HepG2 (cell line): ENCODE data around the gene MKRN2OS. TPM values are rescaled to one million over a fixed set of nuclear protein-coding genes. Genes with fewer than 3 reads are reported as not detected.

Experiments used
- ATAC-seq: fragments of 200-7000 bp; cut with Tn5 transposase; 3 replicates; pipeline ENCODE4 v1.9.1; 2020; ENCODE audit warnings: mild to moderate bottlenecking, moderate library complexity
- BruUV-seq: library from RNA; stranded (reverse); fragments of 400-500 nt; replicated peaks from 2 replicates; lab custom pipeline; 2021; lab: Mats Ljungman, UMichigan
- CTCF ChIA-PET: fragments of 300-600 bp; formaldehyde crosslinking; extraction: SDS; loops from one replicate; lab custom pipeline; 2021; ENCODE audit warnings: low total read pairs, inconsistent platforms, low intra/inter-chr PET ratio; lab: Yijun Ruan, JAX
- POLR2A ChIA-PET: fragments of 350-600 bp; sonication (Branson Sonifier 250); formaldehyde crosslinking; loops from one replicate; lab custom pipeline; 2020; ENCODE audit warnings: antibody characterized with exemption, inconsistent platforms; lab: Yijun Ruan, JAX
- DNase-seq: peaks from one replicate; pipeline ENCODE4 v3.0.0-alpha.2; 2015; ENCODE audit warnings: low spot score
- FAIRE-seq: peaks from 3 replicates; lab custom pipeline; 2011; peaks lifted over from hg19 to GRCh38; lab: Jason Lieb, UNC
- H2AFZ ChIP-seq: one replicate; pipeline ENCODE4 v1.6.1; 2011; ENCODE audit warnings: low read length, inconsistent platforms
- H3K27ac ChIP-seq: fragments of 300-600 bp; 3 replicates; pipeline ENCODE4 v1.8.0; 2011; ENCODE audit warnings: mixed run types, mild to moderate bottlenecking, mixed read lengths, low read length, inconsistent platforms; ENCODE audit not compliant: insufficient read depth; ENCODE audit errors: extremely low read length
- H3K27me3 ChIP-seq, 2 experiments: fragments of 200-600 bp in 1 of 2; 2 replicates in 1 of 2; 3 replicates in 1 of 2; pipeline versions ENCODE4 v1.6.0 to v1.8.0; 2011; ENCODE audit warnings: low read length in 2 of 2, mild to moderate bottlenecking in 2 of 2, moderate library complexity in 2 of 2, inconsistent platforms in 1 of 2; ENCODE audit not compliant: insufficient read depth in 2 of 2, control insufficient read depth in 1 of 2
- H3K36me3 ChIP-seq, 2 experiments: fragments of 200-600 bp in 1 of 2; replicated peaks in 1 of 2; 2 replicates in 1 of 2; 3 replicates in 1 of 2; pipeline versions ENCODE4 v1.5.1 to v1.8.0; 2011; ENCODE audit warnings: low read length in 2 of 2, inconsistent platforms in 1 of 2; ENCODE audit not compliant: insufficient read depth in 2 of 2, control insufficient read depth in 1 of 2
- H3K4me1 ChIP-seq: 2 replicates; pipeline ENCODE4 v1.5.1; 2012; ENCODE audit warnings: low read length, inconsistent platforms; ENCODE audit not compliant: insufficient read depth
- H3K4me2 ChIP-seq: 2 replicates; pipeline ENCODE4 v1.6.0; 2011; ENCODE audit warnings: low read depth, low read length, inconsistent platforms
- H3K4me3 ChIP-seq, 3 experiments: fragments of 200-600 bp in 1 of 3; sonication (generic), shearing (Covaris generic) in 1 of 3; replicated peaks in 1 of 3; 2 replicates each; pipeline ENCODE4 v1.5.1; 2011 to 2016; ENCODE audit warnings: low read length in 3 of 3, inconsistent platforms in 2 of 3, low read depth in 2 of 3, mild to moderate bottlenecking in 2 of 3, control low read depth in 1 of 3, mixed read lengths in 1 of 3; ENCODE audit not compliant: insufficient read depth in 1 of 3
- H3K79me2 ChIP-seq: one replicate; pipeline ENCODE4 v1.6.1; 2011; ENCODE audit warnings: low read length, inconsistent platforms; ENCODE audit not compliant: insufficient read depth
- H3K9ac ChIP-seq: 2 replicates; pipeline ENCODE4 v1.6.0; 2011; ENCODE audit warnings: mild to moderate bottlenecking, low read depth, low read length, inconsistent platforms; ENCODE audit not compliant: insufficient read depth
- H3K9me3 ChIP-seq: 2 replicates; pipeline ENCODE4 v1.5.1; 2012; ENCODE audit warnings: mild to moderate bottlenecking, low read length
- H4K20me1 ChIP-seq: 2 replicates; pipeline ENCODE4 v1.6.0; 2011; ENCODE audit warnings: inconsistent platforms, mild to moderate bottlenecking, low read length, moderate library complexity; ENCODE audit not compliant: insufficient read depth
- ELF3 ChIP-seq: IDR thresholded peaks from 2 replicates; pipeline ENCODE4 v1.6.1; 2016; ENCODE audit warnings: missing genetic modification reagents, missing compliant biosample characterization
- RBM22 ChIP-seq: fragments of 200-400 bp; formaldehyde crosslinking; optimal IDR thresholded peaks from 2 replicates; pipeline ENCODE3; 2017; ENCODE audit warnings: mild to moderate bottlenecking, low read length, moderate library complexity
- RXRB ChIP-seq: IDR thresholded peaks from 2 replicates; pipeline ENCODE4 v1.6.1; 2016; ENCODE audit warnings: borderline replicate concordance, missing genetic modification reagents, missing compliant biosample characterization
- ZNF296 ChIP-seq: sonication (generic); formaldehyde crosslinking; conservative IDR thresholded peaks from 2 replicates; pipeline ENCODE4 v1.5.0; 2020; ENCODE audit warnings: mild to moderate bottlenecking, missing genetic modification reagents
- WGBS: methylation state at CpG from one replicate; pipeline ENCODE4 v1.1.6; 2017; ENCODE audit warnings: low lambda C conversion rate; 5-methylcytosine and 5-hydroxymethylcytosine counted together
- in situ Hi-C: cut with HindIII; loops from 2 replicates; pipeline ENCODE4 v1.10.0; 2017; ENCODE audit warnings: low pct_unique_long_range_greater_than_20kb; ENCODE audit not compliant: extremely low pct_ligation_motif_present
- intact Hi-C: fragments of 100-400 bp; cut with micrococcal nuclease; formaldehyde crosslinking; loops from one replicate; pipeline ENCODE4 v1.10.0; 2022; ENCODE audit not compliant: unreplicated experiment
- polyA plus RNA-seq, 8 experiments: library from polyadenylated mRNA; depleted of rRNA in 3 of 8; stranded (reverse) in 7 of 8; unstranded in 1 of 8; fragments of >200 nt; fragmentation: Illumina TruSeq in 4 of 8; extraction: Trizol in 4 of 8; gene quantifications; 2 replicates each; pipeline versions ENCODE4 v1.2.1 to v1.2.3, GENCODE V29; 2011 to 2016; ENCODE audit warnings: low read depth in 4 of 8, missing spikeins in 1 of 8, mixed read lengths in 1 of 8; ENCODE audit not compliant: insufficient read depth in 1 of 8
- total RNA-seq, 5 experiments: library from RNA; depleted of rRNA; stranded (reverse); fragments of >200 nt; fragmentation: Illumina TruSeq; extraction: Trizol; gene quantifications; 2 replicates each; pipeline ENCODE4 v1.2.3, GENCODE V29; 2016; ENCODE audit warnings: low read depth in 1 of 5
- TF ChIP-seq, protein P1 (sequence below): sonication (generic); formaldehyde crosslinking; conservative IDR thresholded peaks from 2 replicates; pipeline ENCODE4 v1.4.0; 2020; ENCODE audit warnings: mild to moderate bottlenecking, missing genetic modification reagents, moderate library complexity
- TF ChIP-seq, protein P2 (sequence below), 2 experiments: sonication (generic) in 1 of 2; formaldehyde crosslinking in 1 of 2; IDR thresholded peaks; 2 replicates each; pipeline versions ENCODE4 v1.6.1 to v1.9.0; 2014 to 2022; ENCODE audit warnings: antibody characterized with exemption in 1 of 2, borderline replicate concordance in 1 of 2, inconsistent platforms in 1 of 2, low read depth in 1 of 2, missing genetic modification reagents in 1 of 2

Gene MKRN2OS
- total and polyA plus RNA-seq, 2 of the 13 experiments (the other 11 are each of a cell fraction or from before 2014, with no cell fraction given) = not detected

GRCh38 chr3:12590096-12590495 lies 44.8 kb upstream of the MKRN2OS start:
- DNase-seq (no peak), FAIRE-seq (no peak), ATAC-seq (no peak)
- Histone ChIP-seq H3K36me3 (peaks cover 35 to 81% of the 10 kb centered on the region in 2 experiments), H3K4me3 (no peak overlapping the region), H3K27ac (no peak overlapping the region), H3K79me2 (no peaks in the 10 kb centered on the region), H4K20me1 (no peaks in the 10 kb centered on the region), H3K4me1 (no peaks in the 10 kb centered on the region), H3K27me3 (no peaks in the 10 kb centered on the region), H3K9ac (no peak overlapping the region), H3K4me2 (no peak overlapping the region), H3K9me3 (no peaks in the 10 kb centered on the region), H2AFZ (no peak overlapping the region)
- WGBS = no CpG with 5 or more reads among the region's 4 CpGs
- ChIA-PET CTCF (no interaction called here), POLR2A (no interaction called here)
- TF ChIP-seq RXRB (CRISPR knock-in tag) = no peak
- no peak for TF ChIP-seq RBM22
- TF ChIP-seq ELF3 (CRISPR knock-in tag) = no peak
- TF ChIP-seq ZNF296 (CRISPR knock-in tag) = no peak
- in situ Hi-C loops = no loop called here
- BruUV-seq = no TSS peak
- intact Hi-C loops = no loop called here

GRCh38 chr3:12588039-12589009 lies 43.0 kb upstream of the MKRN2OS start:
- DNase-seq (no peak), FAIRE-seq (no peak), ATAC-seq (no peak)
- WGBS = 82% methylated on average over 7 of the region's 7 CpGs
- Histone ChIP-seq H2AFZ (no peak overlapping the region), H3K79me2 (no peaks in the 10 kb centered on the region), H3K4me1 (no peaks in the 10 kb centered on the region), H3K27ac (no peak overlapping the region), H3K4me3 (no peak overlapping the region), H3K9me3 (no peaks in the 10 kb centered on the region), H3K9ac (no peak overlapping the region), H4K20me1 (0 out of 2 replicates have a peak, but pooled peaks cover 4% of the 10 kb centered on the region), H3K27me3 (no peaks in the 10 kb centered on the region), H3K36me3 (peaks cover 43 to 81% of the 10 kb centered on the region in 2 experiments), H3K4me2 (no peak overlapping the region)
- POLR2A ChIA-PET = no interaction called here
- intact Hi-C loops = no loop called here
- in situ Hi-C loops = no loop called here
- BruUV-seq = no TSS peak
- CTCF ChIA-PET = no interaction called here
- TF ChIP-seq, protein P1, sequence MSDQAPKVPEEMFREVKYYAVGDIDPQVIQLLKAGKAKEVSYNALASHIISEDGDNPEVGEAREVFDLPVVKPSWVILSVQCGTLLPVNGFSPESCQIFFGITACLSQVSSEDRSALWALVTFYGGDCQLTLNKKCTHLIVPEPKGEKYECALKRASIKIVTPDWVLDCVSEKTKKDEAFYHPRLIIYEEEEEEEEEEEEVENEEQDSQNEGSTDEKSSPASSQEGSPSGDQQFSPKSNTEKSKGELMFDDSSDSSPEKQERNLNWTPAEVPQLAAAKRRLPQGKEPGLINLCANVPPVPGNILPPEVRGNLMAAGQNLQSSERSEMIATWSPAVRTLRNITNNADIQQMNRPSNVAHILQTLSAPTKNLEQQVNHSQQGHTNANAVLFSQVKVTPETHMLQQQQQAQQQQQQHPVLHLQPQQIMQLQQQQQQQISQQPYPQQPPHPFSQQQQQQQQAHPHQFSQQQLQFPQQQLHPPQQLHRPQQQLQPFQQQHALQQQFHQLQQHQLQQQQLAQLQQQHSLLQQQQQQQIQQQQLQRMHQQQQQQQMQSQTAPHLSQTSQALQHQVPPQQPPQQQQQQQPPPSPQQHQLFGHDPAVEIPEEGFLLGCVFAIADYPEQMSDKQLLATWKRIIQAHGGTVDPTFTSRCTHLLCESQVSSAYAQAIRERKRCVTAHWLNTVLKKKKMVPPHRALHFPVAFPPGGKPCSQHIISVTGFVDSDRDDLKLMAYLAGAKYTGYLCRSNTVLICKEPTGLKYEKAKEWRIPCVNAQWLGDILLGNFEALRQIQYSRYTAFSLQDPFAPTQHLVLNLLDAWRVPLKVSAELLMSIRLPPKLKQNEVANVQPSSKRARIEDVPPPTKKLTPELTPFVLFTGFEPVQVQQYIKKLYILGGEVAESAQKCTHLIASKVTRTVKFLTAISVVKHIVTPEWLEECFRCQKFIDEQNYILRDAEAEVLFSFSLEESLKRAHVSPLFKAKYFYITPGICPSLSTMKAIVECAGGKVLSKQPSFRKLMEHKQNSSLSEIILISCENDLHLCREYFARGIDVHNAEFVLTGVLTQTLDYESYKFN (CRISPR knock-in tag) = no peak
- TF ChIP-seq, protein P2, sequence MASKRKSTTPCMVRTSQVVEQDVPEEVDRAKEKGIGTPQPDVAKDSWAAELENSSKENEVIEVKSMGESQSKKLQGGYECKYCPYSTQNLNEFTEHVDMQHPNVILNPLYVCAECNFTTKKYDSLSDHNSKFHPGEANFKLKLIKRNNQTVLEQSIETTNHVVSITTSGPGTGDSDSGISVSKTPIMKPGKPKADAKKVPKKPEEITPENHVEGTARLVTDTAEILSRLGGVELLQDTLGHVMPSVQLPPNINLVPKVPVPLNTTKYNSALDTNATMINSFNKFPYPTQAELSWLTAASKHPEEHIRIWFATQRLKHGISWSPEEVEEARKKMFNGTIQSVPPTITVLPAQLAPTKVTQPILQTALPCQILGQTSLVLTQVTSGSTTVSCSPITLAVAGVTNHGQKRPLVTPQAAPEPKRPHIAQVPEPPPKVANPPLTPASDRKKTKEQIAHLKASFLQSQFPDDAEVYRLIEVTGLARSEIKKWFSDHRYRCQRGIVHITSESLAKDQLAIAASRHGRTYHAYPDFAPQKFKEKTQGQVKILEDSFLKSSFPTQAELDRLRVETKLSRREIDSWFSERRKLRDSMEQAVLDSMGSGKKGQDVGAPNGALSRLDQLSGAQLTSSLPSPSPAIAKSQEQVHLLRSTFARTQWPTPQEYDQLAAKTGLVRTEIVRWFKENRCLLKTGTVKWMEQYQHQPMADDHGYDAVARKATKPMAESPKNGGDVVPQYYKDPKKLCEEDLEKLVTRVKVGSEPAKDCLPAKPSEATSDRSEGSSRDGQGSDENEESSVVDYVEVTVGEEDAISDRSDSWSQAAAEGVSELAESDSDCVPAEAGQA (IDR thresholded peaks at IDR 0.05; ENCODE audit: low read depth) = no peak
- TF ChIP-seq, protein P2 (CRISPR knock-in tag; IDR thresholded peaks at IDR 0.05; ENCODE audit: borderline replicate concordance) = no peak
